HG03439 (cell line): ENCODE measurements around the gene SLX4IP.
A peak's percentile ranks its signal among the peaks of the same experiment; 100 is the strongest.

Experiments
- ATAC-seq: cut with Tn5 transposase; IDR thresholded peaks from one replicate; pipeline ENCODE4 v1.9.1; 2021; ENCODE audit warnings: mild to moderate bottlenecking, moderate library complexity; ENCODE audit not compliant: unreplicated experiment

SLX4IP gene

GRCh38 chr20:10541668-10542411 lies 106.7 kb downstream of the SLX4IP start:
- no peak for ATAC-seq

GRCh38 chr20:10542442-10542841 lies 107.3 kb downstream of the SLX4IP start:
- ATAC-seq, result no peak

- no peak for ATAC-seq
These were observed 108.4 kb downstream of the SLX4IP start for GRCh38 chr20:10543480-10543879.

- no peak for ATAC-seq
These were observed 112.4 kb downstream of the SLX4IP start for GRCh38 chr20:10547276-10548114.

GRCh38 chr20:10549511-10549910 lies 114.4 kb downstream of the SLX4IP start:
- no peak for ATAC-seq

GRCh38 chr20:10550204-10551118 lies 115.4 kb downstream of the SLX4IP start:
- ATAC-seq, result no peak

- no peak for ATAC-seq
These were observed 116.9 kb downstream of the SLX4IP start for GRCh38 chr20:10551732-10552724.

GRCh38 chr20:10553326-10553984 lies 118.3 kb downstream of the SLX4IP start:
- ATAC-seq, result no peak

- no peak for ATAC-seq
These were observed 119.2 kb downstream of the SLX4IP start for GRCh38 chr20:10554285-10554684.

- no peak for ATAC-seq
These were observed 120.3 kb downstream of the SLX4IP start for GRCh38 chr20:10555393-10555792.

- ATAC-seq, result no peak
These were observed 120.8 kb downstream of the SLX4IP start for GRCh38 chr20:10555865-10556308.

GRCh38 chr20:10556519-10557083 lies 121.5 kb downstream of the SLX4IP start:
- ATAC-seq, result no peak

- no peak for ATAC-seq
These were observed 122.6 kb downstream of the SLX4IP start for GRCh38 chr20:10557685-10558084.

- ATAC-seq, result peak; percentile 77
These were observed 123.6 kb downstream of the SLX4IP start for GRCh38 chr20:10558635-10559187.

- ATAC-seq, result no peak
These were observed 124.2 kb downstream of the SLX4IP start for GRCh38 chr20:10559266-10559665.

- ATAC-seq, result no peak
These were observed 125.6 kb downstream of the SLX4IP start for GRCh38 chr20:10560686-10561085.

- no peak for ATAC-seq
These were observed 126.2 kb downstream of the SLX4IP start for GRCh38 chr20:10561302-10561701.

- ATAC-seq, result no peak
These were observed 127.8 kb downstream of the SLX4IP start for GRCh38 chr20:10562899-10563298.
